Nephron (organoid): Measurements from ENCODE around the gene DOCK3.

Experiments
- H3K27ac Mint-ChIP-seq, 3 experiments: 2 replicates each; pipeline ENCODE4 v1.8.0; 2020; ENCODE audit warnings: mixed read lengths in 3 of 3, mild to moderate bottlenecking in 2 of 3, moderate library complexity in 1 of 3
- H3K27me3 Mint-ChIP-seq: 2 replicates; pipeline ENCODE4 v1.8.0; 2021; ENCODE audit warnings: low read depth, mild to moderate bottlenecking, moderate library complexity, mixed read lengths
- H3K36me3 Mint-ChIP-seq: 2 replicates; pipeline ENCODE4 v1.8.0; 2020; ENCODE audit warnings: low read depth, mixed read lengths
- H3K4me1 Mint-ChIP-seq: 2 replicates; pipeline ENCODE4 v1.8.0; 2020; ENCODE audit warnings: mixed read lengths
- H3K4me3 Mint-ChIP-seq, 3 experiments: 2 replicates each; pipeline ENCODE4 v1.8.0; 2020; ENCODE audit warnings: mild to moderate bottlenecking in 3 of 3, mixed read lengths in 3 of 3, moderate library complexity in 2 of 3
- H3K9me3 Mint-ChIP-seq: 2 replicates; pipeline ENCODE4 v1.8.0; 2020; ENCODE audit warnings: mixed read lengths
- TF ChIP-seq, protein P1 (sequence below), 3 experiments: fragments of 200-600 bp; sonication (generic); IDR thresholded peaks; one replicate each; pipeline ENCODE4 v1.5.0; 2021; ENCODE audit warnings: antibody characterized with exemption in 3 of 3; ENCODE audit not compliant: unreplicated experiment in 3 of 3

Gene DOCK3

DNA sequence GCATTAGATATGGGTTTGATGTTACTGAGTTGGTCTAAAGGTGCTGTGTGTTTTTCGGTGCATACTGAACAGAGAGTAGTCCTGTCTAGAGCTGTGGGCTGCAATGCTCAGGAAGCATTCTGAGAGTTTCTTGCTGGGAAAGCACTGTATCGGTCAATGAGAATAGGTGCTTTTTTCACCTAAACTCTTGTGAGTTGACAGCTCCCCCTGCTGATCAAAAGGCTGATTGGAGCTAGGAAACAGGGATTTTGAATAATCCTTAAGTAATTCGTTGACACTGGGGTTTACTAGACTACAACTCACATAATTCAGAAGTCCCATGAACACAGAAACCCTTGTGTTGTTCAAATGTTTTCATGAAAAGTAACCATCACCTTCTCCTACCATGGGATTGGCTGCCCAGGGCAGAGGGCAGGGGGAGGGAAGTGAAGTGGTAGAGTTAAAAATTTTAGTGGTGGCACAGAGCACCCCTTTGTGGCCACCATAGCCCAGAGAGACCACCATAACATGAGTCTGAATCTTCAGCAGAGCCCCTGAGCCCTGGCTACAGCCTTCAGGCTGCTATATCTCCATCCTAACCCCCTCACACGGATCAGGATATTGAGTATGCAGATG is 697.3 kb downstream of the DOCK3 start:
- TF ChIP-seq, protein P1, sequence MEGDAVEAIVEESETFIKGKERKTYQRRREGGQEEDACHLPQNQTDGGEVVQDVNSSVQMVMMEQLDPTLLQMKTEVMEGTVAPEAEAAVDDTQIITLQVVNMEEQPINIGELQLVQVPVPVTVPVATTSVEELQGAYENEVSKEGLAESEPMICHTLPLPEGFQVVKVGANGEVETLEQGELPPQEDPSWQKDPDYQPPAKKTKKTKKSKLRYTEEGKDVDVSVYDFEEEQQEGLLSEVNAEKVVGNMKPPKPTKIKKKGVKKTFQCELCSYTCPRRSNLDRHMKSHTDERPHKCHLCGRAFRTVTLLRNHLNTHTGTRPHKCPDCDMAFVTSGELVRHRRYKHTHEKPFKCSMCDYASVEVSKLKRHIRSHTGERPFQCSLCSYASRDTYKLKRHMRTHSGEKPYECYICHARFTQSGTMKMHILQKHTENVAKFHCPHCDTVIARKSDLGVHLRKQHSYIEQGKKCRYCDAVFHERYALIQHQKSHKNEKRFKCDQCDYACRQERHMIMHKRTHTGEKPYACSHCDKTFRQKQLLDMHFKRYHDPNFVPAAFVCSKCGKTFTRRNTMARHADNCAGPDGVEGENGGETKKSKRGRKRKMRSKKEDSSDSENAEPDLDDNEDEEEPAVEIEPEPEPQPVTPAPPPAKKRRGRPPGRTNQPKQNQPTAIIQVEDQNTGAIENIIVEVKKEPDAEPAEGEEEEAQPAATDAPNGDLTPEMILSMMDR (IDR thresholded peaks at IDR 0.05; ENCODE audit: unreplicated experiment in 3 of 3) = peak; percentile 62 to 79 (median 78)
- Mint-ChIP-seq H3K36me3 (no peaks in the 10 kb centered on the region), H3K27ac (no peak overlapping the region), H3K4me3 (no peak overlapping the region), H3K27me3 (peaks cover 14% of the 10 kb centered on the region), H3K9me3 (peaks cover 4% of the 10 kb centered on the region), H3K4me1 (no peaks in the 10 kb centered on the region)

DNA sequence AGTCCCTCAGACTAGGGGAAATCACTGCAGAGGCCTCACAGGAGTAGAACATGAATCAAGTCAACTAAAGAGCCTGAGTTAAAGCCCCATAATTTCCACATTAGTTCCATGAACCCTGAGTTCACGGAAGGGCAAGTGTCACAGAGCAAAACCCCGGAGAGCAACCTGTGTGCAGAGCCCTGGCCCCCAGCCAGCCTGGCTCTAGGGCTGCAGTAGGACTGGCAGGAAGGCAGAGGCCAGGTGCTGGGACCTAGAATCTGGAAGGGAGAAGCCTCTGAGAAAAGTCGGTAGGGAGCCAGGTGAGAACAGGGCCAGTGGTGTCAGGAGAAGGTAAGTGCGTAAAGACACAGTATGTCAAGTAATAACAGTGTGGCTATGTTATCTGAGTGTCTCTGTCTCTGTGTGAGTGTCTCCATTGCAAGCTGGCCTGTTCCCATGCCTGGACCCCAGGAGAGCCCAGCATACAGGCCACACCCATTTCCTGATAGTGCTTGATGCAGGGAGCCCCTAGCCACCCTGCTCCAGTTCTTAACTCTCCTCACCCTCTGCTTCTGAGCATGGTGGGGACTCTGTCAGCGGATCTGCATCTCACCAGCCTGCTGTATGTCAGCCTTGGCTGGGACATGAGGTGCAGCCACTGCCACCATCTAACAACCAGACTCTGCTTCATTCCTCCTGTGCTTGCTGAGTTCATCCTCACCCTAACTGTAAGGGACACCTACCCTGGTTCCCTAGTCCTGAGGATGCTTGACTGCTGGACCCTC is 699.1 kb downstream of the DOCK3 start:
- Mint-ChIP-seq H3K27ac (no peak overlapping the region), H3K4me3 (no peak overlapping the region), H3K9me3 (no peaks in the 10 kb centered on the region), H3K36me3 (no peaks in the 10 kb centered on the region), H3K4me1 (peaks cover 1% of the 10 kb centered on the region), H3K27me3 (peaks cover 15% of the 10 kb centered on the region)
- TF ChIP-seq, protein P1 (IDR thresholded peaks at IDR 0.05; ENCODE audit: unreplicated experiment in 3 of 3) = no peak

DNA sequence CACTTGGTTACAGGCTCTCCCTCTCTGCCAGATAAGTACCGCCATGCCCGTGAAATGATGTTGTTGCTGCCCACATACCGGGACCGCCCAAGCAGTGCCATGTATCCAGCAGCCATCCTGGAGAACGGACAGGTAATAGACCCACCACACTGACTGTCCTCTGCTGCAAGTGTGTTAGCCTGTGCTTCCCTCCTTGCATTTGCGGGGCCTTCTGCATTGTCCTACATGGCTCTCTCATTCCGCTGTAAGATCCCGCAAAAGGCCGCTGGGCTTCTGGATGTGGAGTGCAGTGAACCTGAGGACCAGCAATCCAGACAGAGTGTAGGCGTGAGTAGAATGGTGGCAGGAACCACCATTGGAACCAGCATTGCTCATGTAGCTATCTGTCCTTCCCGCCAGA is 699.7 kb downstream of the DOCK3 start:
- H3K27ac Mint-ChIP-seq = no peak overlapping the region
- H3K36me3 Mint-ChIP-seq = no peaks in the 10 kb centered on the region
- peaks cover 15% of the 10 kb centered on the region for H3K27me3 Mint-ChIP-seq
- H3K9me3 Mint-ChIP-seq = no peaks in the 10 kb centered on the region
- TF ChIP-seq, protein P1 (IDR thresholded peaks at IDR 0.05; ENCODE audit: unreplicated experiment in 3 of 3) = no peak
- no peak overlapping the region for H3K4me3 Mint-ChIP-seq
- H3K4me1 Mint-ChIP-seq = peaks cover 7% of the 10 kb centered on the region

DNA sequence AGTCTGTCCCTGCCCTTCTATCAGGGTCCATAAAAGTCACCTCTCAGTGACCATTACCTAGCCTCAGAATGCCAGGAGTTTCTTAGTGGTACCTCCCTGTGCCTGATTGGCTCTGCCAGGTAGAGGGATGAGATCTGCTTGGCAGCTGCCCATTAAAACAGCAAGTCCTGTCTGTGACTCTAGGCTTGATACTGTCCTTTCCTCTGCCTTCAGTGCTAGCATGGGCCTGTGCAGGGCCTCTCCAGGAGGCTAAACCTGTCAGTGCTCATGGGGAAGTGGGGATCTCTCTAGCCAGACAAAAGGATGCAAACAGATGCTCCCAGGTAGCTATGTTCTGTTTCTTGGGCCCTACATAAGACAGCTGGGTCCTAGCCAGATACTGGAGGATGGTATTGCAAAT is 700.4 kb downstream of the DOCK3 start:
- no peak overlapping the region for H3K27ac Mint-ChIP-seq
- no peaks in the 10 kb centered on the region for H3K9me3 Mint-ChIP-seq
- no peaks in the 10 kb centered on the region for H3K36me3 Mint-ChIP-seq
- TF ChIP-seq, protein P1 (IDR thresholded peaks at IDR 0.05; ENCODE audit: unreplicated experiment in 3 of 3) = no peak
- H3K4me3 Mint-ChIP-seq = no peak overlapping the region
- peaks cover 7% of the 10 kb centered on the region for H3K4me1 Mint-ChIP-seq
- H3K27me3 Mint-ChIP-seq = peaks cover 10% of the 10 kb centered on the region

DNA sequence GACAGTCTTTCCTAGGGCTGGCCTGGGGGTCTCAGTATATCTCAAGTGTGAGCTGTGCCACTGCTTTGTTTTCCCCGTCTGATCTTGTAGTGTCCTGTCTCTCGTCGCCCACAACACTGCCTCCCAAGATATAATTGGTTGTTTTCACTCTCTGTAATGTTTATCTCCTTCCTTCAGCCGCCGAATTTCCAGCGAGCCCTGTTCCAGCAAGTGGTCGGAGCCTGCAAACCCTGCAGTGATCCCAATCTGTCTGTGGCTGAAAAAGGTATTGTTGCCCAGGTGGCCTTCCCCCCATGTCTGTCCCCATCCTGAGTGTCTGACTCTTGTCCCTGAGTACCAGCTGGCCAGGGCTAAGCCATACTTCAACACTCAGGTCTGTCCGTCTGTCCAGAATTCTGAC is 700.8 kb downstream of the DOCK3 start:
- Mint-ChIP-seq H3K9me3 (no peaks in the 10 kb centered on the region), H3K27me3 (peaks cover 10% of the 10 kb centered on the region), H3K36me3 (no peaks in the 10 kb centered on the region), H3K4me3 (no peak overlapping the region), H3K27ac (no peak overlapping the region), H3K4me1 (peaks cover 7% of the 10 kb centered on the region)
- TF ChIP-seq, protein P1 (IDR thresholded peaks at IDR 0.05; ENCODE audit: unreplicated experiment in 3 of 3) = no peak

DNA sequence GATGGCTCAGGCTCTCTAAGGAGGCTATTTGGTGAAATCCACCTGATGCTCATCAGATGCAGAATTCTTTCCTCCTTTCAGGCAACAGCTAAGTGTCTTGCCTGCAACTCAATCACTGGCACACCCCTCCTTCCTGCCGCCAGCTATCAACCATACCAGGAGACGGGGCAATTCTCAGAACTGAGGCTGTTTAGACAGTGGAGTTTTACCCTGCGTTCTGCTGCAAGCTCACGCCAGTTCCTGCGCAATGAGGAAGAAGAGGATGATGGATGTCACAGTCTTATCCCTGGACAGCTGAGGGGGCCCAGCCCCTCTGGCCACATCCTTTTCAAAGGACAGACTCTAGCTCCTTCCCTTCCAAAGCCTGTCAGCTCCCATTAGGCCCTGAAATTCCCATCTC is 703.3 kb downstream of the DOCK3 start:
- Mint-ChIP-seq H3K27me3 (peaks cover 4% of the 10 kb centered on the region), H3K36me3 (no peaks in the 10 kb centered on the region), H3K9me3 (no peaks in the 10 kb centered on the region), H3K4me1 (peaks cover 7% of the 10 kb centered on the region), H3K27ac (no peak overlapping the region), H3K4me3 (no peak overlapping the region)
- TF ChIP-seq, protein P1 (IDR thresholded peaks at IDR 0.05; ENCODE audit: unreplicated experiment in 3 of 3) = no peak
